Stimulated activated CD4-positive, alpha-beta T cell treated with anti-CD3 and anti-CD28 coated beads, Interleukin-1b, Interleukin-23, amount 100 ng/mL, for 4 hours (primary cell): ENCODE results near the gene PARD6G.
"Not testable (repeated sequence)": the region's sequence is repeated elsewhere in the genome, so short reads cannot be mapped to it uniquely, and the experiment has no call there.

Experiments used
- DNase-seq, 2 donors: peaks; one replicate each; pipeline ENCODE4 v3.0.0-alpha.2; 2020; ENCODE audit warnings: low read depth in 2 of 2

Gene PARD6G, protein sequence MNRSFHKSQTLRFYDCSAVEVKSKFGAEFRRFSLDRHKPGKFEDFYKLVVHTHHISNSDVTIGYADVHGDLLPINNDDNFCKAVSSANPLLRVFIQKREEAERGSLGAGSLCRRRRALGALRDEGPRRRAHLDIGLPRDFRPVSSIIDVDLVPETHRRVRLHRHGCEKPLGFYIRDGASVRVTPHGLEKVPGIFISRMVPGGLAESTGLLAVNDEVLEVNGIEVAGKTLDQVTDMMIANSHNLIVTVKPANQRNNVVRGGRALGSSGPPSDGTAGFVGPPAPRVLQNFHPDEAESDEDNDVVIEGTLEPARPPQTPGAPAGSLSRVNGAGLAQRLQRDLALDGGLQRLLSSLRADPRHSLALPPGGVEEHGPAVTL

DNA sequence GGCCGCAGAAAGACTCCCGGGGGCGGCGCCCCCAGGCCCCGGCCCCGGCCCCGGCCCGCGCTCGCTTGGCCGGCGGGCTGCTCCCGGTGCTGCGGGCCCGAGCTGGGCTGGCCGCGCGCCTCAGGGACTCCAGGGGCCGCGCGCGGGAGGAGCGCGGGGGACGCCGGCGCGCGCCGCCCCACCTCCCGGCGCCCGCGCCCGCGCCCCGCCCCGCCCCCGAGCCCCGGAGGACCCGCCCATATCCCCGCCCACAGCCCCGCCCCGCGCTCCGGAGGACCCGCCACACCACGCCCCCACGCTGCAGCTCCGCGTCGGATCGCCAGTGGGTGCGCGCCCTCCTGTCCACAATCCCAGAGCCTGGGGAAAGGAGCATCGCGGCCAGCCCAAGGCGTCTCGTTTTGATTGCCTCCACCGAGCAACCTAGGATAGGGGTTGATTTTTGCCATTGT lies at the start of gene PARD6G:
TSS of gene PARD6G (minus strand) at position 122 of the 449 bp plus-strand sequence. CDS start 166 bp downstream, outside the sequence.
- DNase-seq: peak; percentile 27 to 59

DNA sequence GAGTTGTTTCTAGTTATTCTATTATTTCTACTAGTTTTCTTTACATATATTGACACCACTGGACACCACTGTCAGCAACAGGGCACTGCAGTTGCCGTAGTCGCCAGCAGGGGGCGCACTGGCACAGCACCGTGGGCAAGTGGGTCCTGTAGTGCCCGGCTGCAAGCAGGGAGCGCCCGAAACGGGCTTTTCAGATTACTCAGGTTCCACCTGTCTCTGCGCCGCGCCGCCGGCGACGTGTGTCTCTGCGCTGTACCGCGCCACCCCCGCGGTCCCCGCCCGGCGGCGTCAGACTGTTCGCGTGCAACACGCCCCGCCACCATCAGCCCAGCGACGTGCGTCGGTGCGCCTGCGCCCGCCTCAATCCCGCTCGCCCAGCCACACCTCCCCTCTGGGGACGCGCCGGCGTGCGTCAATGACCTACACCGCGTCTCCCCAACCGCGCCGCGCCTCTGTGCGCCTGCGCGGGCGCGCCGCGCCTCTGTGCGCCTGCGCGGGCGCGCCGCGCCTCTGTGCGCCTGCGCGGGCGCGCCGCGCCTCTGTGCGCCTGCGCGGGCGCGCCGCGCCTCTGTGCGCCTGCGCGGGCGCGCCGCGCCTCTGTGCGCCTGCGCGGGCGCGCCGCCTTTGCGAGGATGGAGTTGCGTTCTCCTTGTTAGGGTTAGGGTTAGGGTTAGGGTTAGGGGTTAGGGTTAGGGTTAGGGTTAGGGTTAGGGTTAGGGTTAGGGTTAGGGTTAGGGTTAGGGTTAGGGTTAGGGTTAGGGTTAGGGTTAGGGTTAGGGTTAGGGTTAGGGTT lies 15.1 kb upstream of the PARD6G start:
- not testable (repeated sequence) for DNase-seq

DNA sequence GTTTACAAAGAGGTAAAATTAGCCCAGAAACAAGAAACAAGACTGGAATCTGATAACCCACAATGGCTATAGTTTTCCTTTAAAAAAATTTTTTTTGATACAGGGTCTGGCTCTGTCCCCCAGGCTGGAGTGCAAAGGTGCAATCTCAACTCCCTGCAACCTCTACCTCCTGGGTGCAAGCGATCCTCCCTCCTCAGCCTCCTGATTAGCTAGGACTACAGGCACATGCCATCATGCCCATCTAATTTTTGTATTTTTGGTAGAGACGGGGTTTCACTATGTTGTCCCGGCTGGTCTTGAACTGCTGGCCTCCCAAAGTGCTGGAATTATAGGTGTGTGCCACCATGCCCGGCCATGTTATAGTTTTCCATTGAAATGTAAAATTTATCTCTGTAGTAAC lies 12.3 kb upstream of the PARD6G start:
- DNase-seq: no peak

GRCh38 chr18:80258640-80259039 lies 11.3 kb upstream of the PARD6G start:
- DNase-seq: no peak

DNA sequence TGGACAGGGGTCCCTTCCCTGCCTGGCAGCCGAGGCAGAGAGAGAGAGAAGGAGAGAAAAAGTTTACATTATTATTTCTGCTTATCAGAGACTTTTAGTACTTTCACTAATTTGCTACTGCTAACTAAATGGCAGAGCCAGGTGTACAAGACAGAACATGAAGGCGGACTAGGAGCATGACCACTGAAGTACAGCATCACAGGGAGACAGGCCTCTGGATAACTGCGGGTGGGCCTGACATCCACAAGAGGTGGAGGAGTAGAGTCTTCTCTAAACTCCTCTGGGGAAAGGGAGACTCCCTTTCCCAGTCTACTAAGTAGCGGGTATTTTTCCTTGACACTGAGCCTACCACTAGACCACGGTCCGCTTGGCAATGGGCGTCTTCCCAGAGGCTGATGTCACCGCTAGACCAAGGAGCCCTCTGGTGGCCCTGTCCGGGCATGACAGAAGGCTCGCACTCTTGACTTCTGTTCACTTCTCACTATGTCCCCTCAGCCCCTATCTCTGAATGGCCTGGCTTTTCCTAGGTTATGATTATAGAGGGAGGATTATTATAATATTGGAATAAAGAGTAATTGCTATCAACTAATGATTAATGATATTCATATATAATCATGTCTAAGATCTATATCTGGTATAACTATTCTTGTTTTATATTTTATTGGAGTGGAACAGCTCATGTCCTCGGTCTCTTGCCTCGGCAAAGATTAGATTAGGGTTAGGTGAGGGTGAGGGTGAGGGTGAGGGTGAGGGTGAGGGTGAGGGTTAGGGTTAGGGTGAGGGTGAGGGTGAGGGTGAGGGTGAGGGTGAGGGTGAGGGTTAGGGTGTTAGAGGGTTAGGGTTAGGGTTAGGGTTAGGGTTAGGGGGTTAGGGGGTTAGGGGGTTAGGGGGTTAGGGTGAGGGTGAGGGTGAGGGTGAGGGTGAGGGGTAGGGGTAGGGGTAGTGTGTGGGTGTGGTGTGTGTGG lies 10.5 kb upstream of the PARD6G start:
- peak; percentile 37 to 43 for DNase-seq

GRCh38 chr18:80254971-80255500 lies 7.7 kb upstream of the PARD6G start:
- DNase-seq: no peak

DNA sequence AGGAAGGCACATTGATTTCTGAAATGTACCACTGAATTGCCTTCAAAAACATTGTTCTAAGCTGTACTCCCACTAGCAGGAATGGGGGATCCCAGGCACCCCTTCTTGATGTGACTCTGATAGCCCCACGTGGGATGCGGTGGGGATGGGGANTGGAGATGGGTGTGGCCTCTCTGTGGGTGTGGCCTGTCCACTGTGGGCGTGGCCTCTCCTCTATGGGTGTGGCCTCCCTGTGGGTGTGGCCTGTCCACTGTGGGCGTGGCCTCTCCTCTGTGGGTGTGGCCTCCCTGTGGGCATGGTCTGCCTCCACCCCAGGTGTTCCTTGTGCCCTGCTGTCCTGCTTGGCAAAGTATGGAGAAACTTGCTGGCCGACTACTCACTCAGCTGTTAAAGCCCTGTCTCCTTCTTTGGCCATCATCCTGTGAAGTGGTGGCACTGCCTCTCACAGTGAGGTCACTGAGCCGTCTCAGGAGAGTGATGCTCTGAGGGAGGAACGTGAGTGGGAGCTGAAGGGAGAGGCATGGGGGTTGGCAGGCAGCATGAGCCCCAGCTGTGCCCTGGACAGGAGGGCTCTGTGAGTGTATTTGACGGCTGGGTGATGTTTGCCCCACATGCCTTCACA lies 6.7 kb upstream of the PARD6G start:
- no peak for DNase-seq

- DNase-seq: no peak
Observed at GRCh38 chr18:80253236-80253635, 5.9 kb upstream of the PARD6G start.

DNA sequence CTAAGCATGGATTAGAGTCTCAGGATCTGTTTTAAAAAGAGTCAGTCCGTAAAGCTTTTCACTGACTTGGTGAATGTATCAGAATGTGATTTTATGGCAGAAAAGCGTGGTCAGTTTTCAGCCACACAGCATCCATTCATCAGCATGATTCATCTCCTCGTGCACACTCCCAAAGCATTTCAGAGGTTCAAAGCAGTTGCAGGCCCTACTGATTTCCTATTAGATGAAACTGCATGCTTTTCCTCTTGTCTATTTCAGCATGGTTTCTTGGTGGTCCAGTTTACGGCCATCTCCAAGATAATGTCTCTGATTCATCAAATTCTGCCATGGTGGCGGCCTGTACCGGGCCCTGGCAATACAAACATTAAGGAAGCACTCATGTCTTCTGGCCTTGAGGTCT lies 4.8 kb upstream of the PARD6G start:
- no peak for DNase-seq

DNA sequence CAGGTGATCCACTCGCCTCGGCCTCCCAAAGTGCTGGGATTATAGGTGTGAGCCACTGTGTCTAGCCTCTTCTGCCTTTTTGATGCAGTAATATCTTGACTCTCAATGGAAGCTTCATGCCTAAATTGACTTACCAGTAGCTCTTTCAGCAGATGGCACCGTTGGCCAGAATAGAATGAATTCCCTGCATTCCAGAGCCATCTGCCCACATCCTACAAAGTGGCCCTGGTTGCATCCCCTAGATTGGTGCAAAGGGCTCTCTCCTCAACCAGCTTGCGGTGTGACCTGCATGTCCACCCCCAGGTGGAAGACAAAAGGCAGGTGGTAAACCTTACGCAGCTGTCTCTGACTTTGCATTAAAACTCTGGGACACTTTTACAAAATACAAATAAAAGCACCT lies 4.4 kb upstream of the PARD6G start:
- DNase-seq: no peak

DNA sequence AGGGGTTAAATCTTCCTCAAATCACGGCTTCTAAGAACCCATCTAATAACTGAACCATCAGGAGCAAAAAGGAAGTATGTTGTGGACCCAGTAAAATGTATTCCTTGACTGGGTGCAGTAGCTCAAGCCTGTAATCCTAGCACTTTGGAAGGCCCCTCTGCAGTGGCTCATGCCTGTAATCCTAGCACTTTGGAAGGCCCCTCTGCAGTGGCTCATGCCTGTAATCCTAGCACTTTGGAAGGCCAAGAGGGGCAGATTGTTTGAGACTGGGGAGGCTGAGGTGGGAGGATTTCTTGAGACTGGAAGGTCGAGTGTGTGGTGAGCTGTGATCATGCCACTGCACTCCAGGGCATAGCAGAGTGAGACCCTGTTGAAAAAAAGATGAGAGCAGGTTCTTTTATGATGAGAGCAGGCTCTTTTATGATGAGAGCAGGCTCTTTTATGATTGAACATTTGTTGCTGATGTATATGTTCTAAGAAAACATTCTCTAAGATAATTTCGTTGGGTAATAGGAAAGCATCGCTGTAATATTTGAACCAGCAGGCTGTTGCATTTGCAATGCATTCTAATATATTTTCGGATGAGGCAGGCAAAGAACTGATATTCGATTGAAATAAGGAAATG lies 3.5 kb upstream of the PARD6G start:
- no peak for DNase-seq

- DNase-seq: no peak
Observed at GRCh38 chr18:80249217-80250093, 2.1 kb upstream of the PARD6G start.

DNA sequence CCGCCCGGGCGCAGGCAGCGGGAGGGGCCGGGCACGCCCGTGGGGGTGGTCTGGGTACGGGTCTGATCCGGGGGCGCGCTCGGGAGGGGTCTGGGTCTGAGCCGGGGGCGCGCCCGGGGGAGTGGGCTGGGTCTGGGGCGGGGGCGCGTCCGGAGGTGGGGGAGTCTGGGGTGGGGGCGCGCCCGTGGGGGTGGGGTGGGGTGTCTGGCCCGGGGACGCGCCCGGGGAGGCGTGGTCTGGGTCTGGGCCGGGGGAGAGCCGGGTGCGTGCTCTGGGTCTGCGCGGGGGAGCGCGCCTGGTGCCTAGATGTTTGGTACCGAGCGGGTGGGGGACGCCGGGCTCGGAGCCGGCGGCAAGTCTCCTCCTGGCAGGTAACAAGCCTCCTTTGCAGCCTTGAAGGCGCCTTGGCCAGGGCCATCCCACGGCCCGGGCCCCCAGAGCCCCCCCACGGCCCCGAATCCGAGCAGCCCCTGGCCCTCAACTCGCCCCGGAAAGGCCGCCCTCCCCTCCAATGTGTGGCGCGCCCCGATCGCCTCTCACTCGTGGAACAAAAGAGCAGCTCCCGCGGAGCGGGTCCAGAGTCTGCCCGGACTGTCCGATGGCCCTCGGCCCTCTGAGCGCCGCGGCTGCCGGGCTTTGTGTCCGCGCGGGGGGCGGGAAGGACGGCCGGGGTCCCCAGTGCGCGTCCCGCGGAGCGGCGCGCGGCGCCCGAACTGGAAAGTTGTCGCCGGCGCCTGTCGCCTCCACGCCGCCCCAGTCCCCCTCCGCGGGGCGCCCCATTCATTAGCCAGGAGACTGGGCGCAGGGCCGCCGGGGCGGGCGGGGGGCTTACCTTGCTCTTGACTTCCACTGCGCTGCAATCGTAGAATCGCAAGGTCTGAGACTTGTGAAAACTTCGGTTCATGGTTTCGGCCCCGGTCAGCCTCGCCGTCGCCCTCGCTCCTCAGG lies 595 bp downstream of the PARD6G start:
- no peak for DNase-seq

- no peak for DNase-seq
Observed at GRCh38 chr18:80245781-80246444, 1.4 kb downstream of the PARD6G start.

GRCh38 chr18:80244956-80245730 lies 2.2 kb downstream of the PARD6G start:
- DNase-seq: no peak

DNA sequence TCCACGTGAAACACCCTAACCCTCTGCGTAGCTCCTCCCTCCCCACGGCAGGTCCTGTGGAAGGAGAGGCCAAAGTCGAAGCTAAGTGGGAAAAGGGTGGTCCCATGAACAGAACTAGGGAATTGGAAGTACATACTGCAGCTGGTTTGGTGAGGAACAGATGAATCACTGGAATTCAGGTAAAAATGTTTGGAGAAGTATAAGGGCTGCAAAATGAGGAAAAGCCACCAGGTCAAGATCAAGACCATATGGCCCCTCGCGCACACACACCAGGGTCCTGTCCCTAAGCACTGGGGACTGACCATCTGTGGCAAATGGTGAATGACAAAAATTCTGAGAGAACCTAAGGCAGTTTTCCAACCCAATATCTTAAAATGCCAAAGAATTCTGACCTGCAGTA lies 3.1 kb downstream of the PARD6G start:
- DNase-seq: no peak

- no peak for DNase-seq
Observed at GRCh38 chr18:80243204-80243603, 4.1 kb downstream of the PARD6G start.
